ENCODE results near the gene PKP4. TPM values are rescaled to one million over a fixed set of nuclear protein-coding genes. Genes with fewer than 3 reads are reported as not detected.

The PKP4 gene
- total and polyA plus RNA-seq, 9 of the 15 experiments (the other 6 are each of a cell fraction or from before 2014, with no cell fraction given) = 24.6 to 99.1 (median 74.0) TPM

DNA sequence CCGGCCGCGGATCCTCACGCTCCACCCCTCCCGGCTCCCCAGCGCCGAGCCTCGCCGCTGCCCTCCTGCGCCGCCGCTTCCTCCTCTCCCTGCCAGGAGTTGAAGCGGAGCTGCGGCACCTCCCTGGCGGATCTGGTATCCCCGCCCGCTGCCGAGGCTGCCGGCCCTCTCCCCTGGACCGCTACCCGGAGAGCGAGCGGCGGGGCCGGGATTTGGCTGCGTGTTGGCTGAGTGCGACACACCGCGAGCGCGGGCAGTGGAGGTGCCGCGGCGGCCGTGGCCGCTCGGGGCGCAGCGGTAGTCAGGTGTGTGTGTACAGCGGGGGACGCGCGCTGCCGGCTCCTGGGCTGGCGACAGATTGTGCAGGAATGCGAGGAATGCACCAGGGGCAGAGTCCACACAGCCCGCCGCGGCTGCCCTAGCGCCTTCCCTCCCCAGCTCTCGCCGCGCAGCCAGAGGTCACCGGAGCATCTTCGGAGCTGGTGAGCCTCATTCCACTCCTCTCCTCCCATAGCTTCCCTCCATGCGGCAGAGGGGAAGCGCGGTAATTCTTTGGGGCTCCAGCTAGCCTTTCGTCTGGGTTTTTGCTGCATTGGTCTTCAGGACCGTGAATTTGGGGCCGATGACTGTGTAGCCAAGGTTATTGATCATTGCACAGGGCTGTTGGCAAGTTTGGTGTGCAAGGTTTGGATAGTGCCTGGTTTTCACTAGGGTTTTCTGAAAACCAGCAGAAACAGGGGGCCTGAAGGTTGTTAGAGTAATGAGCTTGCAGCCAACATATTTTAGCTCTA lies 1.3 kb downstream of the PKP4 start (continued):
- TF ChIP-seq, protein P1, sequence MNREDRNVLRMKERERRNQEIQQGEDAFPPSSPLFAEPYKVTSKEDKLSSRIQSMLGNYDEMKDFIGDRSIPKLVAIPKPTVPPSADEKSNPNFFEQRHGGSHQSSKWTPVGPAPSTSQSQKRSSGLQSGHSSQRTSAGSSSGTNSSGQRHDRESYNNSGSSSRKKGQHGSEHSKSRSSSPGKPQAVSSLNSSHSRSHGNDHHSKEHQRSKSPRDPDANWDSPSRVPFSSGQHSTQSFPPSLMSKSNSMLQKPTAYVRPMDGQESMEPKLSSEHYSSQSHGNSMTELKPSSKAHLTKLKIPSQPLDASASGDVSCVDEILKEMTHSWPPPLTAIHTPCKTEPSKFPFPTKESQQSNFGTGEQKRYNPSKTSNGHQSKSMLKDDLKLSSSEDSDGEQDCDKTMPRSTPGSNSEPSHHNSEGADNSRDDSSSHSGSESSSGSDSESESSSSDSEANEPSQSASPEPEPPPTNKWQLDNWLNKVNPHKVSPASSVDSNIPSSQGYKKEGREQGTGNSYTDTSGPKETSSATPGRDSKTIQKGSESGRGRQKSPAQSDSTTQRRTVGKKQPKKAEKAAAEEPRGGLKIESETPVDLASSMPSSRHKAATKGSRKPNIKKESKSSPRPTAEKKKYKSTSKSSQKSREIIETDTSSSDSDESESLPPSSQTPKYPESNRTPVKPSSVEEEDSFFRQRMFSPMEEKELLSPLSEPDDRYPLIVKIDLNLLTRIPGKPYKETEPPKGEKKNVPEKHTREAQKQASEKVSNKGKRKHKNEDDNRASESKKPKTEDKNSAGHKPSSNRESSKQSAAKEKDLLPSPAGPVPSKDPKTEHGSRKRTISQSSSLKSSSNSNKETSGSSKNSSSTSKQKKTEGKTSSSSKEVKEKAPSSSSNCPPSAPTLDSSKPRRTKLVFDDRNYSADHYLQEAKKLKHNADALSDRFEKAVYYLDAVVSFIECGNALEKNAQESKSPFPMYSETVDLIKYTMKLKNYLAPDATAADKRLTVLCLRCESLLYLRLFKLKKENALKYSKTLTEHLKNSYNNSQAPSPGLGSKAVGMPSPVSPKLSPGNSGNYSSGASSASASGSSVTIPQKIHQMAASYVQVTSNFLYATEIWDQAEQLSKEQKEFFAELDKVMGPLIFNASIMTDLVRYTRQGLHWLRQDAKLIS (CRISPR knock-in tag; IDR thresholded peaks at IDR 0.05) = peak; percentile 15; the same call in 1 of the 2 replicates
- TF ChIP-seq, protein P2, sequence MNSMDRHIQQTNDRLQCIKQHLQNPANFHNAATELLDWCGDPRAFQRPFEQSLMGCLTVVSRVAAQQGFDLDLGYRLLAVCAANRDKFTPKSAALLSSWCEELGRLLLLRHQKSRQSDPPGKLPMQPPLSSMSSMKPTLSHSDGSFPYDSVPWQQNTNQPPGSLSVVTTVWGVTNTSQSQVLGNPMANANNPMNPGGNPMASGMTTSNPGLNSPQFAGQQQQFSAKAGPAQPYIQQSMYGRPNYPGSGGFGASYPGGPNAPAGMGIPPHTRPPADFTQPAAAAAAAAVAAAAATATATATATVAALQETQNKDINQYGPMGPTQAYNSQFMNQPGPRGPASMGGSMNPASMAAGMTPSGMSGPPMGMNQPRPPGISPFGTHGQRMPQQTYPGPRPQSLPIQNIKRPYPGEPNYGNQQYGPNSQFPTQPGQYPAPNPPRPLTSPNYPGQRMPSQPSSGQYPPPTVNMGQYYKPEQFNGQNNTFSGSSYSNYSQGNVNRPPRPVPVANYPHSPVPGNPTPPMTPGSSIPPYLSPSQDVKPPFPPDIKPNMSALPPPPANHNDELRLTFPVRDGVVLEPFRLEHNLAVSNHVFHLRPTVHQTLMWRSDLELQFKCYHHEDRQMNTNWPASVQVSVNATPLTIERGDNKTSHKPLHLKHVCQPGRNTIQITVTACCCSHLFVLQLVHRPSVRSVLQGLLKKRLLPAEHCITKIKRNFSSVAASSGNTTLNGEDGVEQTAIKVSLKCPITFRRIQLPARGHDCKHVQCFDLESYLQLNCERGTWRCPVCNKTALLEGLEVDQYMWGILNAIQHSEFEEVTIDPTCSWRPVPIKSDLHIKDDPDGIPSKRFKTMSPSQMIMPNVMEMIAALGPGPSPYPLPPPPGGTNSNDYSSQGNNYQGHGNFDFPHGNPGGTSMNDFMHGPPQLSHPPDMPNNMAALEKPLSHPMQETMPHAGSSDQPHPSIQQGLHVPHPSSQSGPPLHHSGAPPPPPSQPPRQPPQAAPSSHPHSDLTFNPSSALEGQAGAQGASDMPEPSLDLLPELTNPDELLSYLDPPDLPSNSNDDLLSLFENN (IDR thresholded peaks at IDR 0.05; ENCODE audit: low read depth in 2 of 2, low read length in 2 of 2) = no peak
- TF ChIP-seq ZNF311 (CRISPR knock-in tag; IDR thresholded peaks at IDR 0.05) (no peak), FUS (optimal IDR thresholded peaks at IDR 0.05; ENCODE audit: low read depth, low read length) (peak; percentile 53), SP1 (CRISPR knock-in tag; IDR thresholded peaks at IDR 0.05) (peak; percentile 75), ZNF785 (CRISPR knock-in tag; IDR thresholded peaks at IDR 0.05) (no peak), NCOA6 (IDR thresholded peaks at IDR 0.05) (no peak), NCOR1 (IDR thresholded peaks at IDR 0.05) (no peak), HDAC3 (IDR thresholded peaks at IDR 0.05; ENCODE audit: borderline replicate concordance, partially characterized antibody) (no peak), BRD4 (IDR thresholded peaks at IDR 0.05) (no peak), CSDE1 (IDR thresholded peaks at IDR 0.05) (no peak)
- TF ChIP-seq, protein P3, sequence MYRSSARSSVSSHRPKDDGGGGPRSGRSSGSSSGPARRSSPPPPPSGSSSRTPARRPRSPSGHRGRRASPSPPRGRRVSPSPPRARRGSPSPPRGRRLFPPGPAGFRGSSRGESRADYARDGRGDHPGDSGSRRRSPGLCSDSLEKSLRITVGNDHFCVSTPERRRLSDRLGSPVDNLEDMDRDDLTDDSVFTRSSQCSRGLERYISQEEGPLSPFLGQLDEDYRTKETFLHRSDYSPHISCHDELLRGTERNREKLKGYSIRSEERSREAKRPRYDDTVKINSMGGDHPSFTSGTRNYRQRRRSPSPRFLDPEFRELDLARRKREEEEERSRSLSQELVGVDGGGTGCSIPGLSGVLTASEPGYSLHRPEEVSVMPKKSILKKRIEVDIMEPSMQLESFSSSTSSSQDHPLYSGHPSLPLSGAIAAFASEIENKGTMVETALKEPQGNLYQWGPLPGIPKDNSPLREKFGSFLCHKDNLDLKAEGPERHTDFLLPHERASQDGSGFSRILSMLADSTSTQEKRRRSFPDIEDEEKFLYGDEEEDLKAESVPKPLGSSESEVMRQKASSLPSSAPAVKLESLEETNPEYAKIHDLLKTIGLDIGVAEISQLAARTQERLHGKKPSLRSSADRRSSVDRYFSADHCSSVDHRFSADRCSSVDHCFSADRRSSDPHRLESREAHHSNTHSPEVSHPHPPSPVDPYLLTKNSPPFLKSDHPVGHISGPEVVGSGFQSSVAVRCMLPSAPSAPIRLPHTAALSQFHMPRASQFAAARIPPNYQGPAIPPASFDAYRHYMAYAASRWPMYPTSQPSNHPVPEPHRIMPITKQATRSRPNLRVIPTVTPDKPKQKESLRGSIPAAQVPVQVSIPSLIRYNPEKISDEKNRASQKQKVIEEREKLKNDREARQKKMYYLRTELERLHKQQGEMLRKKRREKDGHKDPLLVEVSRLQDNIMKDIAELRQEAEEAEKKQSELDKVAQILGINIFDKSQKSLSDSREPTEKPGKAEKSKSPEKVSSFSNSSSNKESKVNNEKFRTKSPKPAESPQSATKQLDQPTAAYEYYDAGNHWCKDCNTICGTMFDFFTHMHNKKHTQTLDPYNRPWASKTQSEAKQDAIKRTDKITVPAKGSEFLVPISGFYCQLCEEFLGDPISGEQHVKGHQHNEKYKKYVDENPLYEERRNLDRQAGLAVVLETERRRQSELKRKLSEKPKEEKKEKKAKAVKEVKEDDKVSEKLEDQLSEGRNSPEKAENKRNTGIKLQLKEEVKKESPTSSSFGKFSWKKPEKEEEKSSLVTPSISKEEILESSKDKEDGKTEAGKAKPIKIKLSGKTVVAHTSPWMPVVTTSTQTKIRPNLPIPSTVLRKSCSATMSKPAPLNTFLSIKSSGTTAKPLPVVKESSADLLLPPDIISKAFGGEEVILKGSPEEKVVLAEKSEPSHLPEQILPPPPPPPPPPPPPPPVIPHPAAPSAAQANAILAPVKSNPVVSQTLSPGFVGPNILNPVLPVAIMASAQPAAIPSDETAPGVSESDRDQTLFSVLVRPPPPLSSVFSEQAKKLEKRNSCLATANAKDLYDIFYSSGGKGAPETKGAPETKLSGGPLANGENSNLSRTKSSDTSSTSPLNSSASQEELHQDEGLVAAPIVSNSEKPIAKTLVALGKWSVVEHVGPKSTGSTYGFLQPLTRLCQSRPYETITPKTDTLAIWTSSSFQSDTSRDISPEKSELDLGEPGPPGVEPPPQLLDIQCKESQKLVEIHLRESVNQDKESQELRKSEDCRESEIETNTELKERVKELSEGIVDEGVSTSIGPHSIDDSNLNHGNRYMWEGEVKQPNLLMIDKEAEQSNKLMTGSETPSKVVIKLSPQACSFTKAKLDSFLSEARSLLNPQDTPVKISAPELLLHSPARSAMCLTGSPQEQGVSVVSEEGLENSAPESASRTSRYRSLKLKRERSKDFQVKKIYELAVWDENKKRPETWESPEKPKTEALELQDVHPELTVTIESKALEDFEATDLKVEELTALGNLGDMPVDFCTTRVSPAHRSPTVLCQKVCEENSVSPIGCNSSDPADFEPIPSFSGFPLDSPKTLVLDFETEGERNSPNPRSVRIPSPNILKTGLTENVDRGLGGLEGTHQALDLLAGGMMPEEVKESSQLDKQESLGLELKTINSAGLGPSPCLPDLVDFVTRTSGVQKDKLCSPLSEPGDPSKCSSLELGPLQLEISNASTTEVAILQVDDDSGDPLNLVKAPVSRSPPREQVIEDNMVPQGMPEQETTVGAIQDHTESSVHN (IDR thresholded peaks at IDR 0.05; ENCODE audit: borderline replicate concordance in 1 of 2, low read depth in 1 of 2) = no peak
